GM21390 (cell line): Measurements from ENCODE around the gene COL19A1.

Experiments used
- ATAC-seq: cut with Tn5 transposase; IDR thresholded peaks from one replicate; pipeline ENCODE4 v1.9.1; 2021; ENCODE audit not compliant: unreplicated experiment

Gene COL19A1

GRCh38 chr6:70219943-70220613, 353.7 kb downstream of the COL19A1 start:
- ATAC-seq, result no peak

GRCh38 chr6:70221025-70221714, 354.8 kb downstream of the COL19A1 start:
- no peak for ATAC-seq

GRCh38 chr6:70221715-70222438, 355.5 kb downstream of the COL19A1 start:
- no peak for ATAC-seq

GRCh38 chr6:70222439-70222749, 356.0 kb downstream of the COL19A1 start:
- no peak for ATAC-seq

GRCh38 chr6:70225055-70225454, 358.7 kb downstream of the COL19A1 start:
- ATAC-seq, result no peak

- no peak for ATAC-seq
Observed at GRCh38 chr6:70231311-70231710, 365.0 kb downstream of the COL19A1 start.

GRCh38 chr6:70234561-70235236, 368.3 kb downstream of the COL19A1 start:
- ATAC-seq, result no peak

- ATAC-seq, result no peak
Observed at GRCh38 chr6:70236343-70236742, 370.0 kb downstream of the COL19A1 start.

- ATAC-seq, result no peak
Observed at GRCh38 chr6:70241031-70241430, 374.7 kb downstream of the COL19A1 start.

GRCh38 chr6:70241991-70242420, 375.6 kb downstream of the COL19A1 start:
- no peak for ATAC-seq

- ATAC-seq, result no peak
Observed at GRCh38 chr6:70246118-70246517, 379.8 kb downstream of the COL19A1 start.

- no peak for ATAC-seq
Observed at GRCh38 chr6:70252604-70253003, 386.2 kb downstream of the COL19A1 start.

GRCh38 chr6:70253923-70254322, 387.6 kb downstream of the COL19A1 start:
- ATAC-seq, result no peak

- no peak for ATAC-seq
Observed at GRCh38 chr6:70254784-70255183, 388.4 kb downstream of the COL19A1 start.

- ATAC-seq, result no peak
Observed at GRCh38 chr6:70257768-70258273, 391.5 kb downstream of the COL19A1 start.

- ATAC-seq, result no peak
Observed at GRCh38 chr6:70258483-70258882, 392.1 kb downstream of the COL19A1 start.
